WI38 (cell line): Measurements from ENCODE around the gene PI16.

Experiments used
- H3K4me3 ChIP-seq: 2 replicates; pipeline ENCODE4 v1.5.1; 2011; ENCODE audit warnings: low read depth, mild to moderate bottlenecking, control low read depth, low read length
- TF ChIP-seq, protein P1 (sequence below): IDR thresholded peaks from 2 replicates; pipeline ENCODE4 v1.5.1; 2012; ENCODE audit warnings: low read depth, mild to moderate bottlenecking, control low read depth, low read length

Gene PI16

DNA sequence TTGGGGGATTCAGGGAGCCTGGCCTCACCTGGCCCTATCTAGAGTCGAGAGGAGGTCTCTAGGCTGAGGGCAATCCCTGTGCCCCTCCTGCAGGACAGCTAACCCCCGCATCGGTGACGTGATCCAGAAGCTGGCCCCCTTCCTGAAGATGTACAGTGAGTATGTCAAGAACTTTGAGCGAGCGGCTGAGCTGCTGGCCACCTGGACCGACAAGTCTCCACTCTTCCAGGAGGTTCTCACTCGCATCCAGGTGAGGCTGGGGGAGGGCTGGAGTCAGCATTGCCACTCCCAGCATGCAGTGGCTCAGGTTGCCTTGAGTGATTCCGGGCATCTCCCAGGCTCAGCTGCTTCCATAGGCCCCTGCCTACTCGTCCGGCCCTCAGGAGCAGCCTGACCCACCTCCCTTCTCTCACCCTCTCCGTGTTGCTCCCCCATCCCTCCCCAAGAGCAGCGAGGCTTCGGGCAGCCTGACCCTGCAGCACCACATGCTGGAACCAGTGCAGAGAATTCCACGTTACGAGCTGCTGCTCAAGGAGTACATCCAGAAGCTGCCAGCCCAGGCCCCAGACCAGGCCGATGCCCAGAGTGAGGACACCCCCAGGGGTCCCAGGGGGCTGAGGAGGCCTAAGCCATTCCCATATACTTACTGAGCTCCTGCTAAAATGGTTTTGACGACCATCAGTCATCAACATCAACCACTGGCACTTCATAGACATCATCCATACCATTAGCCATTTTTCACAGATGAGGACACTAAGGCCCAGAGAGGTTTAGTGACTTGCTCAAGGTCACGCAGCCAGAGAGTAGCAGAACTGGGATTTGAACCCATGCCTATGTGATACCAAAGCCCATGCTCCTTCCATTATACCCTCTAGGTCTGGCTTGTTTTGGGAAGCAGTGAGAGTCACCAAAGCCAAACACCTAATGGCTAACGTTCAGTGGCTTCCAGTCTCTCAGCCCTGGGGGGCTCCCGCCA is 59.3 kb downstream of the PI16 start:
- no peak overlapping the region for H3K4me3 ChIP-seq
- TF ChIP-seq, protein P1, sequence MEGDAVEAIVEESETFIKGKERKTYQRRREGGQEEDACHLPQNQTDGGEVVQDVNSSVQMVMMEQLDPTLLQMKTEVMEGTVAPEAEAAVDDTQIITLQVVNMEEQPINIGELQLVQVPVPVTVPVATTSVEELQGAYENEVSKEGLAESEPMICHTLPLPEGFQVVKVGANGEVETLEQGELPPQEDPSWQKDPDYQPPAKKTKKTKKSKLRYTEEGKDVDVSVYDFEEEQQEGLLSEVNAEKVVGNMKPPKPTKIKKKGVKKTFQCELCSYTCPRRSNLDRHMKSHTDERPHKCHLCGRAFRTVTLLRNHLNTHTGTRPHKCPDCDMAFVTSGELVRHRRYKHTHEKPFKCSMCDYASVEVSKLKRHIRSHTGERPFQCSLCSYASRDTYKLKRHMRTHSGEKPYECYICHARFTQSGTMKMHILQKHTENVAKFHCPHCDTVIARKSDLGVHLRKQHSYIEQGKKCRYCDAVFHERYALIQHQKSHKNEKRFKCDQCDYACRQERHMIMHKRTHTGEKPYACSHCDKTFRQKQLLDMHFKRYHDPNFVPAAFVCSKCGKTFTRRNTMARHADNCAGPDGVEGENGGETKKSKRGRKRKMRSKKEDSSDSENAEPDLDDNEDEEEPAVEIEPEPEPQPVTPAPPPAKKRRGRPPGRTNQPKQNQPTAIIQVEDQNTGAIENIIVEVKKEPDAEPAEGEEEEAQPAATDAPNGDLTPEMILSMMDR: no peak
